ENCODE data around the gene ADAM8. TPM values are rescaled to one million over a fixed set of nuclear protein-coding genes. Genes with fewer than 3 reads are reported as not detected.

Gene ADAM8
- polyA plus RNA-seq, 5 donors = 2.0 to 4.4 (median 2.6) TPM

DNA sequence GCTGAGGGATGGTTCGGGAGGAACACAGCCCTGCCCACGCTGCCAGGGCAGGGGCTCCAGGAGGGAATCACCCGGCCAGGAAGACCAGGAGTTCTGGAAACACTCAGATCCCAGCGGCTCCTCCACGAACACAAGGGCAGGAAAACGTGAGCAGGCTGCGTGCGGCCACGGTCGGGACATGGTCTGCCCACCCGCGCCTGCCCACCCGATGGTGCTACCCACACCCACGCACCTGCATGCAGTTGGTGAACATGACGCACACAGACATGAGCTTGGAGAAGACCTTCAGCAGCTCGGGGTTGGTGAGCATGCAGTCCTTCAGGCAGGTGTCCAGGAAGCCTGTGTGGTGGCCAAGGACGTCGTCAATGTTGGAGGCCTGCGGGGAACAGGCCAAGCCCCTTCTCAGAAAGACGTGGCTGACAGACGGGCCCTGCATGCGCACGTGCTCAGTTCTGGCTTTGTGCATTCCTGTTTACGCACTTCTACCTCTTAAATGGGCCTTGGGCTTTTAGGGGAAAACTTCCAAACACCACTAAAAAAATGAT, 6.2 kb upstream of the ADAM8 start:
- no peak for DNase-seq

DNA sequence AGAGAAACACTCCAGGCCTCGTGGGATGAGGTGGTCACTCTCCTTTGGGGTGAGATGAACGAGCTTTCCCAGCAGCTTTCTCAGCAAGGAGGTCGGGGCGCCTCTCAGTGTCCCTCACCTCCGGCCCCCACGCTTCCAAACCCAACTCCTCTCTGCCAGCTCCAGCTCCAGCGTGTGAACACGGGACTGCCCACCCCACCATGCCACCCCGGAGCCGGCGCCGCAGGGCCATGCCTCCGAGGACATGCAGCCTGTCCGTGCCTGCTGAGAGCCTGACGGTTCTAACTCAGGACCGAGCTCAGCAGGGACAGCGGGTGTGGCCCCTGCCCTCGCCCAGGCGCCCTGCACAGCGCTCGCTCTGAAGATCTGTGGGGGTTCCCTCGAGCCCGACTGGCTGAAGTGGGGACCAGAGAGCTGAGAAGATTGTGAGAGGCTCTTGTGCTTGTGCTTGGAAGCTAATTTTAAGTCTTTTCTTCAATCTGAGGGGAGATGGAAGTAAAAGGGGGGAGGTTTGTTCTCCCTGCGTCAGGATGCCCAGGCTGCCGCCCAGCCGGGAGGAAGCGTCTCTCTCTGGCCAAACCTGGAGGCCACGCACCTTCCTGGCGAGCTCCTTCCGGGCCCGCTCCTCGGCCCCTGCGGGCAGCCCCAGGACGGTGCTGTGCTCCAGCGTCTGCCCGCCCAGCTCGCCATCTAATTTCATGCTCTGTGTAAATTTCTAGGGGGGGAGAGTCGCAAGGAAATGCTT, 5.1 kb upstream of the ADAM8 start:
- DNase-seq = no peak

DNA sequence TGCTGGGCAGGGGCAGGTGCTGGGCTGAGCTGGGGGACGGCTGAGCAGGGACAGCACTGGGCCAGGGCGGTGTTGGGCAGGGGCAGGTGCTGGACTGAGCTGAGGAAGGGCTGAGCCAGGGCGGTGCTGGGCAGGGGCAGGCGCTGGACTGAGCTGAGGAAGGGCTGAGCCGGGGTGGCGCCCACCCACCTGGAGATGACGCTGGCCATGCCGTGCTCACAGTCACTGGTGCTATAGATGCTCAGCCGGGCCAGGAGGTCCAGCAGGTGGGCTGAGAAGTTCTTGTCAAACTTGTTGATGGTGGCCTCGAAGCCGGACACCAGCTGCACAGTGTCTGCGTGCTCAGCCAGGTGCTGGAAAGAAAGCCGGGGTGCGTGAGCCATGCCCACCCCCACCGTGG, 4.4 kb upstream of the ADAM8 start:
- DNase-seq = no peak

DNA sequence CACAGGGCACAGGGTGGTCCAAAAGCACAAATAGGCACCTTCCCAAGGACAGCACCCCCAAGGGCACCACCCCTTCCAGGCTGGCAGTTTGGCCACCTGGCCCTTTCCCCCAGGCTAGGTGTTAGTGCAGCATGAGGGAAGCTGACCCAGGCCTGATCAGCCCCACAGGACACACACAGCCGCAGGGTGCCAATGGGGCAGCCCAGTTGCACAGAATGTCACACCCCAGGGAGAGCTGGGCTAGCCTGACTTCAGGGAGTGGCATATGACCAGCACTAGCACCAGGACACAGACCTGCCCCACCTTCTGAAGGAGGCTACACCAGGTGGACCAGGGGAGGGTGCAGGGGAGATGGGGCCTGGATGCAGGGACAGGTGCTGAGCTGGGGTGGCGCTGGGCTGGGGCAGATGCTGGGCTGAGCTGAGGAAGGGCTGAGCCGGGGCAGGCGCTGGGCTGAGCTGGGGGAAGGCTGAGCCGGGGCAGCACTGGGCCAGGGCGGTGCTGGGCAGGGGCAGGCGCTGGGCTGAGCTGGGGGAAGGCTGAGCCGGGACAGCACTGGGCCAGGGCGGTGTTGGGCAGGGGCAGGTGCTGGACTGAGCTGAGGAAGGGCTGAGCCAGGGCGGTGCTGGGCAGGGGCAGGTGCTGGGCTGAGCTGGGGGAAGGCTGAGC, 3.9 kb upstream of the ADAM8 start:
- no peak for DNase-seq

DNA sequence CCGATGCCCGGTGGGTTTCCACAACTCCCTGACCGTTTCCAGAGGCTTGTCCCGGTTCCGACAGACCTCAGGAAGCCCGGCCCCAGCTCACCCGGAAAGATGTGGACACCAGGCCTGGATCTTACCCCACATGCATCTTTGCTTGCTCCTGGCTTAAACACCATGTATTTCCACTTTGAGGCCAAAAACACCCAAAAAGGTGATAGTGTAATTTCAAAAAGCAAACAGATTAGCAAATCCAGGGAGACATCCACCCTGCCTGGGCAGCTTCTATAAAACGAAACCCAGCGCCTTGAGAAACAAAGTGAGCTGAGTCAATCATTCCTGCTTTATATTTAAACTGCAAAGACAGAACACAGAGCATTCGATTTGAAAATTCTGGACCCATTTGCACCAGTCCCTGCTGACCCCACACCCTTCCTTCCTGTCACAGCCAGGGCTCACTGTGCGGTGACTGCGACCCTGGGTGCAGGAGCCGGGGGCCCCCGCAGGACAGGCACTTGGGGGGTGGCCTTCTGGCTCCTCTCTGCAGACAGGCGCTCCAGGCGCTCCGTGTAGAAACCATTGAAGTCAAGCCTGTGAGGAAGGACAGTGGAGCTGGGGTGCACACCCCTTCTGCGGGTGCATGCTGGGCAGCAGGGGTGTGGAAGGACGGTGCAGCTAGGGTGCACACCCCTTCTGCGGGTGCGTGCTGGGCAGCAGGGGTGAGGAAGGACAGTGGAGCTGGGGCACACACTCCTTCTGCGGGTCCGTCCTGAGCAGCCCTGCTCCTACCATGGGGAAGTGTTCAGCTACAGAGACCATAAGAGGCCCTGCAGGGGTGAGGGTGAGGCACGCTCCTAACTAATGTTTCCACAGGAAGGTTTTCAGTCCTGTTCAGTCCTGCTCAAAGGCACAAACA, 2.9 kb upstream of the ADAM8 start:
- no peak for DNase-seq

DNA sequence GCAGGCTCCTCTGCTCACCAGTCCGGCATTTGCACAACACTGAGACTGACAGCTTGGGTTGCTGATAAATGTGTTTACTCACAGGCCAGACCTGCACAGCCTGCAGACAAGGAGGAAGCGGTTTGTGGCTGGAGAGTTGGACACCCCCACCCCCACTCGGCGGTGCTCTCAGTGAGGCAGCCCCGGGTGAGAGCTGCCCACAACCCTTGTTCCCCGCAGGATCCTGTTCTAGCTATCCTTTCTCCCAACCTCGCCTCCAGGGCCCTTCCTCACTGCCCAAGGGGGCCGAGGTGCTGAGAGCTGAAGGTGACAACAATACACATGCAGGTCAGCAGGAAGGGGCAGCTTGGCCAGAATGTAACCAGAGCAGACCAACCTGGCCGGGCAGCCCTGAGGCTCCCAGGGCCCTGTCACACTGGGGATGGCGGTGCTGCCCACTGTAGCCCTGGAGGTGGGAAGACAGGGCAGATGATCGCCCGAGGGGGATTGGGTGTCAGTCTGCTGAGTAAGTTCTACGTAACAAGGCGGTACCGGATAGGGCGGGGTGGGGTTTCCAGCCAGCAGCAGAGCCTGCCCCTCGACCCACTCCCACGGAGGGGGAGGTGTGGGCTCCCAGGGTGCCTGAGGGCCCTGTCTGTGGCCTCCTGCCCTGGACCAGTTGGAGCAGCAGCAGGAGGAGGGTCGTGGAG, 2.1 kb upstream of the ADAM8 start:
- no peak for DNase-seq

DNA sequence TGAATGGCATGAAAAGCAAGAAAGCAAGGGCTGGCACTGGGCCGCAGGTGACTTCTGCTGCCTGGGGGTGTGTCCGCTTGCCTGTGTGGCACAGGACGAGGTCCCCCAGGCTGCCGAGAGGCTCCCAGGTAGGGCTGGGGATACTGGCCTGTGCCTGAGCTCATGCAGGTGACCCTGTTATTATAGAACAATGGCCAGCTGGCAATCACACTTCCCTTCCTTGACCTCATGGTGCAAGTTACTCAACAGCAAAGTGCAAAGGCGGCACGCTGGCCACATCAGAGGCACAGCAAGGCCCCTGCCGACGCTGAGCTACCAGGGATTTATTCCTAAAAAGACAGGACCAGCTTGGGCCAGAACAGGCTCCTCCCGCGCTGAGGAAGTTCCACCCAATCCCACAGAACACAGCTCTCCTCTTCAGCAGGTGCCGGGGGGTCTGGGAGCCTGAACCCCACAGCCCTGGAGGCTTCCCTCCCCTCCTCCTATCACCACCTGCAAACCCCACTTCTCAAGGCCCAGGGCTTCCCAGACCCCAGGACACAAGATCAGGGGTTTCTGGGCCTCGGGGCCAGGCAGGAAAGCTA, 1.4 kb upstream of the ADAM8 start:
- no peak for DNase-seq

DNA sequence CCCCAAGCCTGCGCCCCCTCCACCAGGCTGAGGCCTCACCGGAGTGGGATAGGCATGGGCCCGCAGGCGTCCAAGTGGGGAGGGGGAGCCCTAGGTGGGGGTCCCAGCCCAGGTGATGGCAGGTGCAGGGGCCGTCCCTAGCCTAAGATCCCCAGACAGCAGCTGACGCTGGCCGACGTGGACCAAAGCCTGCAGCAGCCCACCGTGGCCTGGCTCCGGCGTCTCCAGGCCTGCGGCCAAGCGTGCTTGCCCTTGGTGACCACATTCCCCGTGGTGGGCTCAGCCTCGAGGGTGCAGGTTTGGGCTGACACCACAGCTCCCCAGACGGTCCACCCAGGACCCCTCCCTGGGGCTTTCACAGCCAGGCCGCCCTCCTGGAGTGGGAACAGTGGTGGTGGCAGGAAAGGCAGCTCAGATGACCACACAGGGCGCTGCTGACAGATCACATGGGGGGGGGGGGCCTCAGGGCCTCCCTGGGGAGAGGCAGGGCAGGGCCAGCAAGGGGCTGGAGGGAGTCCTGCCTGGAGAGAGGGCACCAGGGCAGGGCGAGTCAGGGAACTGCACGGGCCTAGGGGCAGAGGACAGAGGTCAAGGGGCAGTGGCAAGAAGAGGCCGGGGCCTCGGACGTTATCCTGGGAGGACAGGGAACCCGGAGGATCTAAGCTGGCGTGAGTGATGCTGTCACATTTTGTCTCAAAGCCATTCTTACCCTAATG, 767 bp upstream of the ADAM8 start:
- no peak for DNase-seq

DNA sequence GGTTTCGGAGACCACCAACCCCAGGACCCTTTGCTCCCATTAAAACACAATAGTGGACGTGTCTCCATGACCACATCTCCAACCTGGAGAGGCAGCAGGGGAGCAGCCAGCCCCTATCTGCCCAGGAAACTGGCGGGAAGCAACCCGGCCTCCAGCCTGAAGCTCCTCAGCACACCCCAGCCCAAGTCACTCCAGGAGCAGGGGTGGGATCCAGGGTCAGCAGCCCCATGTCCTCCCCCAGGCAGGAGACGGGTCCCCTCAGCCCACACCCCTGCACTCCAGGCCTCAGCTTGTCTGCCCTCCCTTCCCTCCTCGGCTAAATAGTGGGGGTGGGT, 601 bp downstream of the ADAM8 start:
- DNase-seq = no peak

DNA sequence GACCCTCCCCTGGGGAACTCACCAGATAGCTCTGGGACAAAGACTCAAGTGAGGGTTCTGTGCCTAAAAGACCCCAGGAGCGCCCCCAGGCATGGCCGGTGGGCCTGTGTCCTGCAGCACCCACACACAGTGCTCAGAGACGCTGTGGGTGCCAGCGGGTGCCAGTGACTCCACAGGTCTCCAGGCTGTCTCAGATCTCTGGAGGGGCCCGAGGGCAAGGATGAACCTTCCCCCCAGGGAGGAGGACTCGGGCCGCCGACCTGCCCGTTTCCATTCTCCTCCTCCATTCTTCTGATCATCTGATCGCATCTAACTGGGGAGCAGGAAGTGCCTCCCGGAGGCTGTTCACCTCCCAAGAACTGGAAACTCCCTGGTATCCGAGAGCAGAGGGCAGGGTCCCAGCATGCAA, 980 bp downstream of the ADAM8 start:
- no peak for DNase-seq

DNA sequence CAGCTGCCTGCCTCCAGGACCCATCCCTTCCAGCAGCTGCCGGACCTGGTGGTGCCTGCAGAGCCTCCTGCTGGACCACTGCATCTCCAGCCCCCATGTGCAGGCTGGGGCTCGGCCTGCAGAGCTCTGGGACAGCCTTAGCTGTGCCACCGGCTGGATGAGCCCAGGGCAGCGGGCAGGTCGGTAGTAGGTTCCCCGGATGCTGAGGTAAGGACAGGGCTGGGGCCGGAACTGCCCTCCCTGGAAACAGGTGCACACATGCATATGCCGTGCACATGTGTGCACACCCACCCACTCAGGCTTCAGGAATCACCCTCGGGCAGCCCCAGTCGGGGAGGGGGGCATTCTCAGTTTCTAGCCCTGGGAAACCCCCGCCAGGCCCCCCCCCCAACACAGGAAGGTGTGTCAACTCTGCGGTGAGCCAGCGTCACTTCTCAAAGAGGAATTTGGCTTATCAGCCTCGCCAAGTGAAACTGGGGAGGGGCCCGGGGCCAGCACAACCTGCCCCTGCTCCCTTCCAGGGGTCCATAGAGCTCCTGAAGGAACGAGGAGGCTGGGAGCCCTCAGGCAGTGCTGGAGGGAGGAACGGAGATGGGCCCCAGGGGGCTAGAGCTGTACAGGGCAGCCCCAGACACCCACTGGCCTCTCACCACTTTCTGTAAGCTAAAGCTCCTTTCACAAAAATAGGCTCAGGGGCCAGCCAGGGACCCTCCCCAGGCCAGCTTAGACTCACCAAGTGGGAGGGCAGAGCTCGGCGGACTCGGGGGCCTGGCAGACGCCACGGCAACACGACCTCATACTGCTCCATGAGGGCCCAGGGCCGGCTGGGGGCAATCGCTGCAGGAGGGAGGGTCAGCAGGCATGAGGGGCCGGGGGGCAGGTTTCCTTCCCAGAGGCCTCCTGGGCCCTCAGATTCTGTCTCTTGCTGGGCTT, 1.7 kb downstream of the ADAM8 start:
- no peak for DNase-seq

DNA sequence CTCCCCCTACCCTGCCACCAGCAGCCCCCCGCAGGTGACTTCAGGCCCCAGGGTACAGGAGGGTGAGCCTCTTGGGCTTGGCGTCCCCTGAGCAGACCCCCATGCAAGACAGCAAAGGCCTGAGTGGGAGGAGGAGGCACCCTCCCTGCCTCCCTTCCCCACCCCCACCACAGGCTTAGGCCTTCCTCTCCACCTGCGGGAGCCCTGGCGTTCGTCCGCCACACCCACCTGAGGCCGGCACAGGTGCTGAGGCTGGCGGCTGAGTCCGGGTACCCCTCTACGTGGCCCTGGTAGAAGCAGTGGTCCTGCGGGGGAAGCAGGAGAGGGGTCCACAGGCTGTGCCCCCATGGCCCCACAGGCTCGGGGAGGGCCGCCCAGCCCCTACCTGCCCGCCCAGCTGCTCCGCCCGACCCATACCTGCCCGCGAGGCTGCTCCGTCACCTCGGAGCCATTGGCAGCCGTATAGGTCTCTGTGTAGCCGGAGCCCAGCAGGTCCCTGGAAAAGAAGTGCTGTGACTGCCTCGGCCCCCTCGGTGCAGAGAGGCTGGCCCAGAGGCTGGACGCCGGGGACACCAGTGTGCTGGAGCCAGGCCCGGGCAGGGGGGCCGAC, 3.0 kb downstream of the ADAM8 start:
- DNase-seq = no peak

DNA sequence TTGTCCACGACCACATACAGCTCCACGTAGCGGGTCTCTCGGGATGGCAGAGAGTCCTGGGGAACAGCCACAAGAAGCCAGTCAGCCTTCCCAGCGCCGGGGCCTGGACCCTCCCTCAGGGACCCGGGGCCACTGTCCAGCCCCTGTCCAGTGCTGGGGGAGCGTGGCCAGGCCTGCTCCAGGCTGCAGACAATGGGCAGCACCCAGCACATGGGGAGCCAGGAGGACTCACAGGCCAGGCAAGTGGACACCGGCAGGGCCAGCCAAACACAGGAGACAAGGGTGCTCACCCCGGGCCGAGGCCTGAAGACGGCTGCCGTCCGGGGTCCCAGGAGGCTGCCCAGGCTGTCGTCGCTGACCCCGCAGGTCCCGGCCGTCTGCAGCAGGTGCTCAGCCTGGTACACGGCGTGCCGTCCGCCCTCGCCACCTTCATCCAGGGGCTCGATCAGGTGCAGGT, 3.7 kb downstream of the ADAM8 start:
- DNase-seq = no peak

DNA sequence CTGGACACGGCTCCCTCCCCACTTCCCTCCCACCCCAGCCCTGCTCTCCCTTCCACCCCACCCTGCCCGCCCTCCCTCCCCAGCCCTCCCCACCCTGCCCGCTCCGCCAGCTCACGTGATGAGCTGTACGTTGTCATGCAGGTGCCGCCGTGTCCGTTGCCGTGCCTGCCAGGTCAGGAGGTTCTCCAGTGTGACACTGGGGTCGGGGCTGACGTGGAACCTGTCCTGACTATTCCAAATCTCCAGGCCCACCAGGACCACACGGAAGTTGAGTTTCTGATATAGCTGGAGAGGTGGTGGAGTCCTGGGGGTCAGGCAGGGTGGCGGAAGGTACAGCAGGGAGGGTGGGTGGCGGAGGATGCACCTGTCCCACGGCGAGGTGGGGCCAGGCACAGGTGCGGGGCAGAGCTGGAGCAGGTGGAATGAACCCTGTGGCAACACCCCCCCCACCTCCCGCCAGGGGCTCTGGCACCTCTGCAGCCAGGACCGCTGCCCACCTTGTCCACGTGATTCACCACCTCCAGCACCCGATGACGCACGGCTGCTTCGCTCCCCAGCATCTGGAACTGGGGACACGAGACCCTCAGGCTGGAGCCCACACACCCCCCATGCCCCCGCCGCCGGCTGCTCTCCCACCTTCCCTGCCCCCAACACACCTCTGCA, 4.2 kb downstream of the ADAM8 start:
- DNase-seq = no peak

DNA sequence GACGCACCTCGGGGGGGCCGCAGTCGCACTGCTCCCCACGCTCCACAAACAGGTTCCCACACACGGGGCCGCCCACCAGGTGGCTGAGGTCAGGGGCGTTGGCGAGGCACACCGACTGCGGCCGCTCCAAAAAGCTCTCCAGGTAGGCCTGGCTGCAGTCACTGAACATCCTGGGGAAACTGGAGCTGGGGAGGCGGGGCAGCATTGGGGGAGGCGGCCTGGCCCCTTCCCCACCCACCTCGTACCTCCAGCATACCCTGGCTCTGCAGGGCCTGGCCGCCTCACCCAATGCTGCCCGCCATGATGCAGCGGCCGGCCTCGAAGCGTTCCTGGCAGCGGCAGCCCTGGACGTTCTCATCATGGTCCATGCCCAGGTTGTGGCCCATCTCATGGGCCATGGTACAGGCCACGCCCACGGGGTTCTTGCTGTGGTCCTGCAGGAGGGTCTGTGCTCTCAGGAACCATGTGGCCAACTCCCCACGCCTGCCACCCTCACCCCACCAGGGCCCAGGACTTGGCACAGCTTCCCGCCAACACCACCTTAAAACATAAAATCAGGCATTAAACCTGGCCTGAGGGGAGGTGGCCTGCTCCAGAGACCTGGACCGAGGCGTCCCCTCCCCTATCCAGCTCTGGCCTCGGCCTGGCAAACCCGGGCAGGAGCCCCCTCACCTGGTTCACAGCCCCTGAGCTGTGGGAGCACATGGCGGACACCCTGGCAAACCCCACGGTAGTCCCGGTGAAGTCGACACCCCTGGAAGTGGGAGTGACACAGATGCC, 5.0 kb downstream of the ADAM8 start:
- DNase-seq = no peak

DNA sequence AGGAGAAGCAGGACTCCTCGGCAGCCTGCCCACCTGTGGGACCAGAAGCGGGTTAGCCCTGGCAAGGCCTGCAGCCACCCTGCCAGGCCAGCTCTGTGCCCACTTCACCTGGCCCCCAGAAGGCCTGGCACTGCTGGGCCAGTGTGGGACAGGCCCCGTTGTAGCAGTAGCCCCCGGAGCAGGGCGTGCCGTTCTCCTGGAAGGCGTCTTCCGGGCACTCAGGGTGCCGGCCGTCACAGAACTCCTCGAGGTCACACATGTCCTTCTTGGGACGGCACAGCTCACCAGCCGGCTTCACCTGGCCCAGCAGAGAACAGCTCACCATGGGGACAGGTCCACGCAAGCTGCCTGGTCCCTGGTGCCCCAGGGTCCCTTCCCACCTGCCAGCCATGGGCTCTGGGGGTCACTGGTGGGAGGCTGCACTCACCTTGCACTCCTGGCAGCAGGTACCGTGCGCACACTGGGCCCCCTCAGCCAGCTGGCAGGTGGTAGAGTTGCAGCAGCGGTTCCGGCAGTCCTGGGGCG, 5.8 kb downstream of the ADAM8 start:
- no peak for DNase-seq

DNA sequence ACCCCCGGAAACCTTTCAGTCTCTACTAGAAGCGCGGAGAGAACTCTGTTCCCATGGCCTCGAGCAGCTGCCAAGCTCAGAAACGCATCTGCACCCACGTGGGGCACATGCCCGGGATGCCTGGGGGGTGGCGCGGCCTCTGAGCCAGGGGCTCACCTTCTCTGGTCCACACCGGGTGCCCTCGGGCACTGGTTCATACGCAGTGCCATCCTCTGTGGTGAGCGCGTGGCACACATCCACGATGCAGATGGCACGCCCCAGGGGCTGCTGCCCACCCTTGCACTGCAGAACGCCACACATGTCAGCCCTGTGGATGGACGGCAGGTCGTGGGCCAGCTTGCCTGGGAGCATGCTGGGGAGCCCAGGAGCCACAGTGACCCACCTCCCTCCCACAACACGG, 6.5 kb downstream of the ADAM8 start:
- no peak for DNase-seq
